ACC112 (cell line): ENCODE measurements around the gene ATRX.
"Not testable (repeated sequence)": the region's sequence is repeated elsewhere in the genome, so short reads cannot be mapped to it uniquely, and the experiment has no call there.

ENCODE experiments used
- H2AFZ ChIP-seq: fragments of 200-600 bp; sonication (generic); one replicate; pipeline ENCODE4 v1.6.0; 2017; ENCODE audit warnings: antibody characterized with exemption, low read length; ENCODE audit not compliant: unreplicated experiment
- H3K27ac ChIP-seq: fragments of 200-600 bp; sonication (generic); 2 replicates; pipeline ENCODE4 v1.5.1; 2014; ENCODE audit warnings: low read depth, mild to moderate bottlenecking, antibody characterized with exemption, low read length, moderate library complexity
- H3K27me3 ChIP-seq: fragments of 200-600 bp; sonication (generic); 2 replicates; pipeline ENCODE4 v1.6.1; 2014; ENCODE audit warnings: mild to moderate bottlenecking, antibody characterized with exemption, low read length, moderate library complexity, mixed read lengths; ENCODE audit not compliant: insufficient read depth
- H3K36me3 ChIP-seq: fragments of 200-600 bp; sonication (generic); 2 replicates; pipeline ENCODE4 v1.6.1; 2016; ENCODE audit warnings: mild to moderate bottlenecking, antibody characterized with exemption, low read length, moderate library complexity, mixed read lengths; ENCODE audit not compliant: insufficient read depth
- H3K4me1 ChIP-seq: fragments of 200-600 bp; sonication (generic); one replicate; pipeline ENCODE4 v1.6.1; 2016; ENCODE audit warnings: low read length, mixed read lengths; ENCODE audit not compliant: insufficient read depth, unreplicated experiment, control insufficient read depth
- H3K4me3 ChIP-seq: fragments of 200-600 bp; sonication (generic); 2 replicates; pipeline ENCODE4 v1.5.1; 2014; ENCODE audit warnings: mild to moderate bottlenecking, low read depth, low read length
- H3K79me2 ChIP-seq: fragments of 200-600 bp; sonication (generic); one replicate; pipeline ENCODE4 v1.6.0; 2016; ENCODE audit warnings: low read length; ENCODE audit not compliant: control insufficient read depth, unreplicated experiment, insufficient read depth

The ATRX gene

DNA sequence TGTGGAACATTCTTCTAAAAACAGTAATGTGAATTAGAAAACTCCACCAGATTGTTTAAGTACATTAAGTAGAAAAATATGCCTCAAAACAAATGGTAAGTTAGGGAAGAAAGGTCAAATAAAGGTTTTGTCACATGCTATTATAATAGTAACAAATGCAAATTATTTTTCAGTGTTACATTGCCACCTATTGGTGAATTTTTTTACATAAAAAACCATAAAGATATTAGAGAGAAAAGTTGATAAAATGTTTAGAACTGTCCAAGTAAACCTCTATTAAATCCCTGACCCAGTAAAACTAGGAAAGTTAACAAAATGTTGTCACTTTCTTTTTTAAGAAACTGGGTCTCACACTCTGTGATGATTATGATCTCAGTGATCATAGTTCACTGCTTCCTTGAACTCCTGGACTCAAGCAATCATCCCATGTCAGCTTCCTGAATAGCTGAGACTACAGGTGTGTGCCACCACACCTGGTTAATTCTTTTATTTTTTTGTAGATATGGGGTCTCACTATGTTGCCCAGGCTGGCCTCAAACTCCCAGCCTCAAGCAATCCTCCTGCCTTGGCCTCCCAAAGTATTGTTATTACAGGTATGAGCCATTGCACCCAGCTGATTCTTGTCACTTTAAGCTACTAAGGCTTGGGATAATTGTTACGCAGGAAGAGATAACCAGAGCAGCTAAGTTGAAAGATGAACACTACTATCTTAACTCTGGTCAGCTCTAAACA is 157.6 kb downstream of the ATRX start:
- H2AFZ ChIP-seq = no peak overlapping the region
- H3K4me3 ChIP-seq = no peak overlapping the region
- no peaks in the 10 kb centered on the region for H3K4me1 ChIP-seq
- H3K27me3 ChIP-seq = no peaks in the 10 kb centered on the region
- no peaks in the 10 kb centered on the region for H3K79me2 ChIP-seq
- H3K27ac ChIP-seq = no peak overlapping the region
- H3K36me3 ChIP-seq = no peaks in the 10 kb centered on the region

DNA sequence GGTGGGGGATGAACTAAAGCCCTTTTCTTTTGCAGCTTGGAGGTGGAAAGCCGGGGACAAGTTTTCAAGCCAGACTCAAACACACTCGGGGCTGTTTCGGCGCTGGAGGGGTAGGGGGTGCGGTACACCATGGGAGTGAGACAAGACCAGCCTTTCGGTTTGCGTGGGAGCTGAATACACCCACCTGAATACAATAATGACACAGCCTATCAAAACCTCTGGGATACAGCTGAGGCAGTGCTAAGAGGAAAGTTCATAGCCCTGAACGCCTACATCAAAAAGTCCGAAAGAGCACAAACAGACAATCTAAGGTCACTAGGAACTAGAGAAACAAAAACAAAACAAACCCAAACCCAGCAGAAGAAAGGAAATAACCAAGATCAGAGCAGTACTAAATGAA is 163.3 kb downstream of the ATRX start:
- H3K79me2 ChIP-seq = peaks cover 6% of the 10 kb centered on the region
- peaks cover 5% of the 10 kb centered on the region for H3K4me1 ChIP-seq
- no peaks in the 10 kb centered on the region for H3K36me3 ChIP-seq
- H3K27me3 ChIP-seq = no peaks in the 10 kb centered on the region
- no peak overlapping the region for H3K4me3 ChIP-seq
- H3K27ac ChIP-seq = no peak overlapping the region
- H2AFZ ChIP-seq = no peak overlapping the region

DNA sequence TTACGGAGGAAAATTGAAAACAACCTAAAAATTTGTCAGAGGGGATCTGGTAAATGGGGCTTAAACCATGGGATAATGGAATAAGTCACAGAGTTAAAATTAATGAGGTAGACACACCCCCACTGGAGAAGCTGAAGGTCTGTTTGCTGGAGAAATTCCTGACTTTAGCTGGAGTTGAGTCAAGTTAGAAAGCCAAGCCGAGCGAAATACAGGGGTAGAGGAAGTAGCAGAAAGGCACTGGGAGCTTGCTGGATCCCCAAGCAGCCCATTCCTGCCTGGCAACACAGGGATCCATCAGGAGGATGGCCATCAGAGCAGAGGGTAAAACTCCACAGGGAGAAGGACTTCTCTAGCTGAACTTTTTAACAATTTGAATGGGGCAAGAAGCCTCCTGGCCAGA is 163.8 kb downstream of the ATRX start:
- Histone ChIP-seq H3K4me3 (no peak overlapping the region), H3K4me1 (peaks cover 5% of the 10 kb centered on the region), H3K27ac (no peak overlapping the region), H3K36me3 (no peaks in the 10 kb centered on the region), H2AFZ (no peak overlapping the region), H3K27me3 (no peaks in the 10 kb centered on the region), H3K79me2 (peaks cover 6% of the 10 kb centered on the region)

DNA sequence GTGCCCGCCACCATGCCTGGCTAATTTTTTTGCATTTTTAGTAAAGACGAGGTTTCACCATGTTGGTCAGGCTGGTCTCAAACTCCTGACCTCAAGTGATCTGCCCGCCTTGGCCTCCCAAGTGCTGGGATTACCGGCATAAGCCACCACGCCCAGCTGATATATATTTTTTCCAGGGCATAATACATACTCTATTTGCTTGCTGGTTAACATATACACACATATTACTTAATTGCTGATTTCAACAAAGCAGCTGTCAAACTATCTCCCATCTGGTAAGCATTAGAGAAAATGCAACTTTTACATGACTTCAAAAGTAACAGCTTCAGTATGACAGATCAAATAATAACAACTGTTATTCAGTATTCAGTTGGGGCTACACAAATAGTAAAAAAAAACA is 164.6 kb downstream of the ATRX start:
- not testable (repeated sequence) for H3K27me3 ChIP-seq, H2AFZ ChIP-seq, H3K79me2 ChIP-seq, H3K4me1 ChIP-seq, H3K36me3 ChIP-seq, H3K4me3 ChIP-seq, H3K27ac ChIP-seq

DNA sequence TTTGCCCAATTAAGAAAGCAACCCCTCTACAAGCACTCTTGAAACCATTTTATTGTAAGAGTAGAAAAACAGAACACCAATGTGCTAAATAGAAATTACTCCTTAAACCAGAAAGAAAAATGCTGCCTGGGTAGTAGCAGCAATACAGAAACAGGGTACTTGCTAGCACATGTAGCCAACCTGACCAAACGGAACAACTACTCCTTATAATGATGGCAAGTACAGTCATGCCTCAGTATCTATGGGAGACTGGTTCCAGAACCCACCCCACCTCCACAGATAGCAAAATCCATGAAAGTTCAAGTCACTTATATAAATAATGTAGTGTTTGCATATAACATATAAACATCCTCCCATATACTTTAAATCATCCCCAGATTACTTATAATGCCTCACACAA is 168.8 kb downstream of the ATRX start:
- Histone ChIP-seq H3K27ac (no peak overlapping the region), H3K4me1 (peaks cover 5% of the 10 kb centered on the region), H3K36me3 (peaks cover 5% of the 10 kb centered on the region; the same call in 1 of the 2 replicates), H3K79me2 (peaks cover 2% of the 10 kb centered on the region), H3K27me3 (no peaks in the 10 kb centered on the region), H2AFZ (no peak overlapping the region), H3K4me3 (no peak overlapping the region)

DNA sequence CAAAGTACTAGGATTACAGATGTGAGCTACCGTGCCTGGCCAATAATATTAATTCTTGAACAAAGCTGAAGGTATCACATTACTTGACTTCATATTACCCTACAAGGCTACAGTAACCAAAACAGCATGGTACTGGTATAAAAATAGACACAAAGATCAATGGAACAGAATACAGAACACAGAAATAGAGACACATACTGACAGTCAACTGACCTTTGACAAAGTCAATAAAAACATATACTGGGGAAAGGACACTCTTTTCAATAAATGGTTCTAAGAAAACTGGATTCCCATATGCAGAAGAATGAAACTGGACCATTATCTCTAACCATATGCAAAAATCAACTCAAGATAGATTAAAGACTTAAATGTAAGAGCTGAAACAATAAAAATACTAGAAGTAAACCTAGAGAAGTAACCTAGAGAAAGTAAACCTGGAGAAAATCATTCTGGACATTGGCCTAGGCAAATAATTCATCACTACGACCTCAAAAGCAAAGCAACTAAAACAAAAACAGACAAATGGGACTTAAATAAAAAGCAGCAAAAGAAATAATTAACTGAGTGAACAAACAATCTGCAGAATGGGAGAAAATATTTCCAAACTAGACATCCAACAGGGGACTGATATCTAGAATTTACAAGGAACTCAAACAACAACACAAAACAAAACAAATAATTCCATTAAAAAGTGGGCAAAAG is 182.2 kb downstream of the ATRX start:
- Histone ChIP-seq H3K27ac (no peak overlapping the region), H3K36me3 (no peaks in the 10 kb centered on the region; the same call in 1 of the 2 replicates), H3K79me2 (no peaks in the 10 kb centered on the region), H3K27me3 (no peaks in the 10 kb centered on the region), H3K4me1 (no peaks in the 10 kb centered on the region), H2AFZ (no peak overlapping the region), H3K4me3 (no peak overlapping the region)

DNA sequence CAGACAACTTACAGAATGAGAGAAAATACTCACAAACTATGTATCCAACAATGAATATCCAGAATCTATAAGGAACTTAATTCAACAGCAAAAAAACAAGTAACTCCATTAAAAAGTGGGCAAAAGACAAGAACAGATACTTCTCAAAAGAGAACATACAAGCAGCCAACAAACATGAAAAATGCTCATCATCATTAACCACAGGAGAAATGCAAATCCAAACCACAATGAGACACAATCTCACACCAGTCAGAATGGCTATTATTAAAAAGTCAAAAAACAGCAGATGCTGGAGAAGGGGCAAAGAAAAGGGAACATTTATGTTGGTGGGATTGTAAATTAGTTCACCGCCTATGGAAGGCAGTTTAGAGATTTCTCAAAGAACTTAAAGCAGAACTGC is 188.5 kb downstream of the ATRX start:
- Histone ChIP-seq H3K27me3 (no peaks in the 10 kb centered on the region), H3K36me3 (no peaks in the 10 kb centered on the region), H3K4me3 (no peak overlapping the region), H2AFZ (no peak overlapping the region), H3K27ac (no peak overlapping the region), H3K4me1 (peaks cover 6% of the 10 kb centered on the region), H3K79me2 (no peaks in the 10 kb centered on the region)

DNA sequence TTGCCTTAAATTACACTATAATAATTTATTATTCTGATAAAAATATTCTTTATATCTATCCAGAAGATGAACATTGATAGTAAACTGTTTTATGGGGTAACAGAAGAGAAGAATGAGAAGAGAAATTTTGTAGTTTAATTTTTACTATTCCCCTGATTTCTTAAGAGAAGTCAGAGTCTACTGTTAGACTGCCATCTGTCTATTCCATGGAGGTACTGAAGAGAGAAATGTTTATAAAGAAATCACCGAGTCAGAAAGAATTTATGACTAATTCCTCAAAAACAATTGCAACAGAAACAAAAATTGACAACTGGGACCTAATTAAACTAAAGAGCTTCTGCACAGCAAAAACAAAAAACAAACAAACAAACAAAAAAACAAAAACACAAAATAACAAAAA is 188.9 kb downstream of the ATRX start:
- H3K36me3 ChIP-seq = no peaks in the 10 kb centered on the region
- no peak overlapping the region for H3K4me3 ChIP-seq
- H2AFZ ChIP-seq = no peak overlapping the region
- no peak overlapping the region for H3K27ac ChIP-seq
- peaks cover 6% of the 10 kb centered on the region for H3K4me1 ChIP-seq
- H3K79me2 ChIP-seq = no peaks in the 10 kb centered on the region
- H3K27me3 ChIP-seq = no peaks in the 10 kb centered on the region

DNA sequence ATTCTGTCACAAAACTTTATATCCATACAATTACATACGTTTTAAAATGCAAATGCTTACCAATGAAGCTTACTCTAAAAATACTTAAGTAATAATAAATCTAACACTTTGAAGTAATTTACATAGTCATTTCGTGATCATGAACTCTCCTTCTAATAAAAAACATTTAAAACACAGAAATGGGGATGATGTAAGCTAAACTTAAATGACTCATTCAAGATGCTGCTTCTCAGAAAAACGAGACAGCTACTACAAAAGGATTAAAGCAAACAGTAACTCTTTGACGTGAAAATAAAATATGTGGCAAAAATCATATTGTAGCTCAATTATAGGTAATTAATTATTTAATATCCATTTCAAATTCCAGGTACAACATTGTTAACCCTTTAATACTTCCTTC is 190.2 kb downstream of the ATRX start:
- Histone ChIP-seq H3K4me3 (no peak overlapping the region), H3K27ac (no peak overlapping the region), H3K36me3 (no peaks in the 10 kb centered on the region), H3K27me3 (no peaks in the 10 kb centered on the region), H3K79me2 (no peaks in the 10 kb centered on the region), H2AFZ (no peak overlapping the region), H3K4me1 (peaks cover 6% of the 10 kb centered on the region)

DNA sequence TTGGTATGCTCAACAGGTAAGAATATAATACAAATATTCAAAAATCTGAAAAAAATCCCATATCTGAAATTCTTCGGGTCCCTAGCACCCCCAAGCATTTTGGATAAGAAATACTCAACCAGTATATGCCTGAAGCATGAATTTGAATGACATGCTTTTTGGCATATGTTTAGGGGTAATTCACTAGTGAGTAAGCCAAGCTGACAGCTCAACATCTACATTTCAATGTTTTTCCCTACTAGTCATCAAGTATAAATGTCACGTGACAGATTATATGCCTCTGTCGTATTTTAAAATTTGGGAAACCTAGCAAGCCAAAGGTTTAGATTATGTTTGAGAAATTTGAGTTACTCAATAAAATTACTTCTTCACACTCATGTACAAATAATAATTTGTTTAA is 213.7 kb downstream of the ATRX start:
- H2AFZ ChIP-seq = no peak overlapping the region
- no peak overlapping the region for H3K27ac ChIP-seq
- no peaks in the 10 kb centered on the region for H3K79me2 ChIP-seq
- H3K27me3 ChIP-seq = no peaks in the 10 kb centered on the region
- peaks cover 2% of the 10 kb centered on the region; the same call in 1 of the 2 replicates for H3K36me3 ChIP-seq
- H3K4me1 ChIP-seq = no peaks in the 10 kb centered on the region
- no peak overlapping the region for H3K4me3 ChIP-seq

DNA sequence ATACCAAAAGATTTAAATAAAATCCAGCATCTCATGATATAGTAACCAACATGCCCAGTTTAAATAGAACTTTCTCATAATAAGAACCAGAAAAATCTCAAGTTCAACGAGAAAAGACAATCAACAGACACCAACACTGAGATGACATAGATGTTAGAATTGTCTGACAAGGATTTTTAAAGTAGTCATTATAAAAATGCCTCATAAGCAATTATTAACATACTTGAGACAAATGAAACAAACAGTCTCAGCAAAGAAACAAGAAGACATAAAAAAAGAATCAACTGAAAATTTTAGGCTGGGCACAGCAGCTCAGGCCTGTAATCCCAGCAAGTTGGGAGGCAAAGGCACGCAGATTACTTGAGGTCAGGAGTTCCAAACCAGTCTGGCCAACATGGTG is 220.7 kb downstream of the ATRX start:
- no peaks in the 10 kb centered on the region for H3K4me1 ChIP-seq
- peaks cover 2% of the 10 kb centered on the region; the same call in 1 of the 2 replicates for H3K36me3 ChIP-seq
- H2AFZ ChIP-seq = no peak overlapping the region
- no peak overlapping the region for H3K27ac ChIP-seq
- H3K27me3 ChIP-seq = no peaks in the 10 kb centered on the region
- no peak overlapping the region for H3K4me3 ChIP-seq
- no peaks in the 10 kb centered on the region for H3K79me2 ChIP-seq
